H1 (cell line): ENCODE measurements around the gene MAGI2. TPM values are rescaled to one million over a fixed set of nuclear protein-coding genes. Genes with fewer than 3 reads are reported as not detected.

Experiments used
- CTCF ChIA-PET: fragments of 300-600 bp; sonication (Branson Sonifier 250); formaldehyde crosslinking; loops from one replicate; lab custom pipeline; 2021; ENCODE audit not compliant: partially characterized antibody; lab: Charles Lee
- POLR2A ChIA-PET: fragments of 300-600 bp; sonication (Branson Sonifier 250); formaldehyde crosslinking; loops from one replicate; lab custom pipeline; 2021; ENCODE audit warnings: inconsistent platforms; ENCODE audit not compliant: partially characterized antibody; lab: Charles Lee
- DNase-seq, 2 experiments: peaks; one replicate each; pipeline versions ENCODE4 v3.0.0 to v3.0.0-alpha.2; 2010 to 2022; ENCODE audit warnings: low spot score in 2 of 2, low read depth in 1 of 2, mixed read lengths in 1 of 2
- FAIRE-seq: peaks from 2 replicates; lab custom pipeline; 2011; peaks lifted over from hg19 to GRCh38; lab: Jason Lieb, UNC
- H2AFZ ChIP-seq: 2 replicates; pipeline ENCODE4 v1.8.1; 2012; ENCODE audit warnings: low read length, inconsistent platforms
- H2AK5ac ChIP-seq: 2 replicates; pipeline ENCODE4 v1.6.1; 2013; ENCODE audit warnings: low read depth, low read length
- H2BK120ac ChIP-seq: replicated peaks from 2 replicates; pipeline ENCODE3; 2013; ENCODE audit warnings: low read depth, low read length, inconsistent platforms
- H2BK12ac ChIP-seq: 2 replicates; pipeline ENCODE4 v1.6.1; 2013; ENCODE audit warnings: low read depth, low read length
- H2BK15ac ChIP-seq: 2 replicates; pipeline ENCODE4 v1.6.1; 2013; ENCODE audit warnings: low read length
- H2BK20ac ChIP-seq: 2 replicates; pipeline ENCODE4 v1.6.1; 2013; ENCODE audit warnings: low read length
- H2BK5ac ChIP-seq: 2 replicates; pipeline ENCODE4 v1.6.1; 2013; ENCODE audit warnings: low read depth, low read length
- H3K14ac ChIP-seq: 2 replicates; pipeline ENCODE4 v1.6.1; 2013; ENCODE audit warnings: inconsistent platforms; ENCODE audit not compliant: insufficient read length
- H3K18ac ChIP-seq: 2 replicates; pipeline ENCODE4 v1.6.1; 2013; ENCODE audit warnings: low read length; ENCODE audit errors: extremely low read depth
- H3K23ac ChIP-seq: 2 replicates; pipeline ENCODE4 v1.6.1; 2013; ENCODE audit warnings: inconsistent platforms; ENCODE audit not compliant: insufficient read length
- H3K23me2 ChIP-seq: 2 replicates; pipeline ENCODE4 v1.6.1; 2013; ENCODE audit warnings: low read depth, low read length
- H3K27ac ChIP-seq: 2 replicates; pipeline ENCODE4 v1.6.1; 2011; ENCODE audit warnings: low read depth, low read length, inconsistent platforms
- H3K27me3 ChIP-seq, 4 experiments: replicated peaks in 1 of 4; 1 replicate in 1 of 4; 2 replicates in 3 of 4; pipeline versions ENCODE4 v1.6.1 to v1.8.1; 2011 to 2013; ENCODE audit warnings: low read length in 3 of 4, mild to moderate bottlenecking in 3 of 4, inconsistent platforms in 2 of 4, mixed read lengths in 2 of 4, moderate library complexity in 1 of 4; ENCODE audit not compliant: control insufficient read depth in 3 of 4, insufficient read depth in 3 of 4; ENCODE audit errors: extremely low read depth in 1 of 4
- H3K36me3 ChIP-seq, 4 experiments: 2 replicates each; pipeline versions ENCODE4 v1.6.1 to v1.8.1; 2011 to 2013; ENCODE audit warnings: mild to moderate bottlenecking in 4 of 4, low read length in 3 of 4, moderate library complexity in 2 of 4, control low read depth in 1 of 4, inconsistent platforms in 1 of 4; ENCODE audit not compliant: insufficient read depth in 4 of 4, control insufficient read depth in 2 of 4
- H3K4ac ChIP-seq: replicated peaks from 2 replicates; pipeline ENCODE3; 2013; ENCODE audit warnings: low read length, low read depth, mixed read lengths, inconsistent platforms; ENCODE audit not compliant: insufficient read length
- H3K4me1 ChIP-seq, 4 experiments: replicated peaks in 1 of 4; 1 replicate in 1 of 4; 2 replicates in 3 of 4; pipeline versions ENCODE4 v1.6.1 to v1.8.1; 2011 to 2013; ENCODE audit warnings: low read length in 3 of 4, inconsistent platforms in 2 of 4, mixed read lengths in 1 of 4; ENCODE audit not compliant: insufficient read depth in 4 of 4, control insufficient read depth in 3 of 4
- H3K4me2 ChIP-seq, 2 experiments: 2 replicates each; pipeline versions ENCODE4 v1.6.1 to v1.8.1; 2011 to 2013; ENCODE audit warnings: low read depth in 2 of 2, low read length in 2 of 2, control low read depth in 1 of 2, inconsistent platforms in 1 of 2, mild to moderate bottlenecking in 1 of 2; ENCODE audit not compliant: insufficient read depth in 1 of 2
- H3K4me3 ChIP-seq, 4 experiments: fragments of 200-600, 300-600 bp in 1 of 4; sonication (generic), shearing (Covaris generic), sonication (Bioruptor Twin) in 1 of 4; 2 replicates each; pipeline versions ENCODE4 v1.5.1 to v1.8.1; 2011 to 2016; ENCODE audit warnings: low read length in 4 of 4, low read depth in 3 of 4, control low read depth in 2 of 4, inconsistent platforms in 2 of 4, mild to moderate bottlenecking in 2 of 4, mixed read lengths in 1 of 4, moderate library complexity in 1 of 4; ENCODE audit not compliant: insufficient read depth in 2 of 4; ENCODE audit errors: extremely low read depth in 1 of 4
- H3K56ac ChIP-seq: replicated peaks from 2 replicates; pipeline ENCODE3; 2013; ENCODE audit warnings: low read depth, mild to moderate bottlenecking, mixed read lengths, low read length, inconsistent platforms; ENCODE audit not compliant: insufficient read length
- H3K79me1 ChIP-seq: 2 replicates; pipeline ENCODE4 v1.6.1; 2013; ENCODE audit warnings: low read depth, low read length, control low read depth
- H3K79me2 ChIP-seq, 2 experiments: 2 replicates each; pipeline versions ENCODE4 v1.6.1 to v1.8.1; 2012 to 2013; ENCODE audit warnings: low read length in 2 of 2, mild to moderate bottlenecking in 2 of 2, inconsistent platforms in 1 of 2; ENCODE audit not compliant: insufficient read depth in 2 of 2, control insufficient read depth in 1 of 2
- H3K9ac ChIP-seq, 4 experiments: replicated peaks in 1 of 4; 1 replicate in 1 of 4; 2 replicates in 3 of 4; pipeline versions ENCODE4 v1.6.1 to v1.8.1; 2011 to 2013; ENCODE audit warnings: low read depth in 3 of 4, low read length in 3 of 4, control low read depth in 2 of 4, mild to moderate bottlenecking in 2 of 4, moderate library complexity in 2 of 4, inconsistent platforms in 1 of 4; ENCODE audit errors: extremely low read depth in 1 of 4
- H3K9me3 ChIP-seq, 2 experiments: 2 replicates each; pipeline versions ENCODE4 v1.6.1 to v1.8.1; 2012 to 2013; ENCODE audit warnings: mild to moderate bottlenecking in 2 of 2, moderate library complexity in 2 of 2, control low read depth in 1 of 2, inconsistent platforms in 1 of 2, low read depth in 1 of 2, low read length in 1 of 2, mixed read lengths in 1 of 2; ENCODE audit not compliant: insufficient read depth in 2 of 2
- H4K20me1 ChIP-seq, 2 experiments: replicated peaks in 1 of 2; 2 replicates each; pipeline versions ENCODE3 to v1.8.1; 2011 to 2013; ENCODE audit warnings: inconsistent platforms in 2 of 2, low read length in 2 of 2, mild to moderate bottlenecking in 1 of 2; ENCODE audit not compliant: insufficient read depth in 2 of 2, control insufficient read depth in 1 of 2
- H4K5ac ChIP-seq: 2 replicates; pipeline ENCODE4 v1.6.1; 2013; ENCODE audit warnings: low read length, low read depth, mixed read lengths, inconsistent platforms; ENCODE audit not compliant: insufficient read length
- H4K8ac ChIP-seq: 2 replicates; pipeline ENCODE4 v1.8.0; 2013; ENCODE audit warnings: mild to moderate bottlenecking, moderate library complexity, low read length, inconsistent platforms; ENCODE audit not compliant: insufficient read depth; ENCODE audit errors: extremely low read depth
- H4K91ac ChIP-seq: replicated peaks from 2 replicates; pipeline ENCODE3; 2013; ENCODE audit warnings: low read length, mixed read lengths, inconsistent platforms; ENCODE audit not compliant: insufficient read length
- EZH2 ChIP-seq: fragments of 200-600 bp; sonication (generic); IDR thresholded peaks from 2 replicates; pipeline ENCODE4 v1.7.1; 2012; ENCODE audit warnings: low read depth, mild to moderate bottlenecking, moderate library complexity, low read length, inconsistent platforms; ENCODE audit not compliant: severe bottlenecking
- WGBS, 2 experiments: shearing (Covaris generic) in 1 of 2; methylation state at CpG; one replicate each; pipeline versions ENCODE4 v1.1.6 to v1.1.7; 2013 to 2015; ENCODE audit warnings: low lambda C conversion rate in 2 of 2, mixed read lengths in 2 of 2, inconsistent platforms in 1 of 2, low coverage in 1 of 2, missing lambda C conversion rate in 1 of 2; ENCODE audit not compliant: insufficient replicate concordance in 2 of 2, insufficient coverage in 1 of 2, insufficient read length in 1 of 2; ENCODE audit errors: extremely low coverage in 1 of 2, missing lambda C conversion rate in 1 of 2; 5-methylcytosine and 5-hydroxymethylcytosine counted together
- polyA plus RNA-seq, 7 experiments: library from polyadenylated mRNA; depleted of rRNA in 3 of 7; stranded (reverse) in 5 of 7; unstranded in 2 of 7; fragments of >200 nt in 5 of 7; fragments of 200-250 nt in 2 of 7; gene quantifications; 1 replicate in 5 of 7; 2 replicates in 1 of 7; 4 replicates in 1 of 7; pipeline versions ENCODE4 v1.2.1 to v1.2.3, GENCODE V29; 2011 to 2013; ENCODE audit warnings: missing spikeins in 2 of 7, mixed read lengths in 2 of 7
- total RNA-seq: library from RNA; stranded (reverse); fragmentation: NEBNext Ultra II Directional; extraction: Animal tissue kit (Norgen Biotek cat#: 25700); gene quantifications from 2 replicates; pipeline ENCODE4 v1.2.1, GENCODE V29; 2021

Gene MAGI2
- total and polyA plus RNA-seq, 2 of the 8 experiments (the other 6 are each of a cell fraction or from before 2014, with no cell fraction given), result 6.0 to 27.3 TPM

DNA sequence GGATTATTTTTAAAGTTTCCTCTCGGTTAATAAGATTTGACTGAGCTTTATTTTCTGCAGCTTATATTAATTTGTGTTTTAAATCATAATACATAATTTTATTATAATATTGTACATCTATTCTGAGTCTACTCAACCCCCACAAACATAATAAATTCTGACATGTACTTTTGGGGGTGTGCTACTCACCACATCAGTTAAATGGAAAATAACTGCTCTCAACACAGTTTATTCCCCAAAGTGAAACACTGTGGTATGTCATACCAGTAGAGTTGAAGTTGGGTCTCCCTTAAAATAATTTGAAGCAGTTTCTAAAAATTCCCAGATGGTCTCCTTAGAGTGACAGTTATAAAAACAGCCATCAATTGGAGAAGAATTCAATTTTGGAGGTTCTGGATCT lies 1191.7 kb downstream of the MAGI2 start:
- Histone ChIP-seq H3K23ac (no peak overlapping the region), H3K4me3 (no peak overlapping the region), H4K20me1 (no peaks in the 10 kb centered on the region), H3K79me2 (no peaks in the 10 kb centered on the region), H3K27me3 (no peaks in the 10 kb centered on the region), H2BK15ac (no peak overlapping the region), H3K4me1 (no peaks in the 10 kb centered on the region), H3K79me1 (no peaks in the 10 kb centered on the region), H3K4ac (no peak overlapping the region), H3K4me2 (no peak overlapping the region), H3K27ac (no peak overlapping the region), H2BK12ac (no peak overlapping the region), H3K9ac (no peak overlapping the region), H3K23me2 (no peaks in the 10 kb centered on the region), H3K18ac (no peak overlapping the region), H3K36me3 (no peaks in the 10 kb centered on the region; a peak in 1 of 8 replicates), H2AK5ac (no peak overlapping the region), H2AFZ (no peak overlapping the region), H3K14ac (no peak overlapping the region), H2BK120ac (no peak overlapping the region), H4K8ac (no peak overlapping the region), H4K91ac (no peak overlapping the region), H2BK5ac (no peak overlapping the region), H2BK20ac (no peak overlapping the region), H4K5ac (no peak overlapping the region), H3K56ac (no peak overlapping the region), H3K9me3 (no peaks in the 10 kb centered on the region)
- no peak for FAIRE-seq
- ChIA-PET CTCF (no interaction called here), POLR2A (no interaction called here)
- DNase-seq, result no peak
- 88% methylated on average over 1 of the region's 1 CpG; no CpG with 5 or more reads in 1 of the 2 experiments for WGBS, 2 experiments
- no peak for TF ChIP-seq EZH2
